PC-3 (cell line): ENCODE data around the gene FAM216B.

Experiments
- CTCF ChIP-seq: fragments of 300-600 bp; sonication (generic); conservative IDR thresholded peaks from 2 replicates; pipeline ENCODE4 v1.5.1; 2017; ENCODE audit warnings: antibody characterized with exemption, low read depth, mild to moderate bottlenecking, low read length
- EZH2 ChIP-seq: fragments of 300-600 bp; sonication (generic); IDR thresholded peaks from one replicate; pipeline ENCODE4 v1.6.1; 2017; ENCODE audit warnings: antibody characterized with exemption, mild to moderate bottlenecking, low read length; ENCODE audit not compliant: unreplicated experiment

GRCh38 chr13:42766016-42766415 lies 15.4 kb upstream of the FAM216B start:
- TF ChIP-seq EZH2 (no peak), CTCF (no peak)
